GM12892 (cell line): ENCODE data around the gene SMARCC1.

Experiments
- POLR2A ChIP-seq: IDR thresholded peaks from 2 replicates; pipeline ENCODE4 v1.6.1; 2011; ENCODE audit warnings: low read depth, low read length, control low read depth
- POLR2AphosphoS5 ChIP-seq: IDR thresholded peaks from 2 replicates; pipeline ENCODE4 v1.6.1; 2011; ENCODE audit warnings: low read depth, low read length, control low read depth
- TAF1 ChIP-seq: IDR thresholded peaks from 2 replicates; pipeline ENCODE4 v1.6.1; 2011; ENCODE audit warnings: low read depth, mild to moderate bottlenecking, control low read depth, low read length, borderline replicate concordance

DNA sequence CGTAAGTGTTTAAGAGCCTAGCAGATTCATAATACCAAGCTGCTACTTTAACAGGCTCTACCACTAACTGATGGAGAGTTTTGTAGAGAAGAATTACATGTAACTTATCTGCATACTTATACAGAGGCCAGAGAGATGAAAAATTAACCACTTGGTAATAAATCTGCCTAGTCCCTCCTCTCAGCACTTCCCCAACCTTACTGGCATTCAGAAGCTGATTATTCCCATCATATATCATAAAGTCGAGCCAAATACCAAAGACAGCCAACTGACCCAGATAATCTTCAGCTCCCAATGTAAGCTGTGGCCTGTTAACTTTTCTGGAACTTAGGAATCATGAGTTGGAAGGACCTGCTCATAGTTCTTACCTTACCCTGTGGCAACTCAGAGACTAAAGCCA, 177.5 kb downstream of the SMARCC1 start:
- TF ChIP-seq POLR2A = no peak
- no peak for TF ChIP-seq POLR2AphosphoS5
- no peak for TF ChIP-seq TAF1
